ENCODE results near the gene ITGA1. TPM values are rescaled to one million over a fixed set of nuclear protein-coding genes. Genes with fewer than 3 reads are reported as not detected.

The ITGA1 gene
- polyA plus RNA-seq, 3 donors, result 0.33 to 0.89 (median 0.79) TPM

- Mint-ChIP-seq H3K27me3 (ENCODE audit: low read depth in 3 of 3) (peaks cover 0 to 2% (median 0%) of the 10 kb centered on the region in 3 donors), H3K9me3 (peaks cover 0 to 3% (median 0%) of the 10 kb centered on the region in 7 donors), H3K36me3 (no peaks in the 10 kb centered on the region), H3K4me1 (no peaks in the 10 kb centered on the region), H3K27ac (no peak overlapping the region), H3K4me3 (no peak overlapping the region)
- Histone ChIP-seq H4K20me1 (ENCODE audit: insufficient read depth, low read length) (no peaks in the 10 kb centered on the region), H3K27ac (ENCODE audit: low read depth in 1 of 2, low read length in 2 of 2) (no peak overlapping the region), H3K9me3 (replicated peaks in 1 of 2; ENCODE audit: control insufficient read depth in 1 of 2, insufficient read depth in 1 of 2, low read length in 2 of 2) (no peaks in the 10 kb centered on the region), H3K4me1 (ENCODE audit: control insufficient read depth in 1 of 2, insufficient read depth in 2 of 2, low read length in 2 of 2) (no peaks in the 10 kb centered on the region), H3K27me3 (ENCODE audit: control insufficient read depth in 2 of 2, insufficient read depth in 2 of 2, low read length in 2 of 2) (no peaks in the 10 kb centered on the region), H3K79me2 (ENCODE audit: insufficient read depth, low read length) (no peaks in the 10 kb centered on the region), H3K4me3 (replicated peaks in 1 of 3; ENCODE audit: low read depth in 2 of 3, low read length in 3 of 3) (no peak overlapping the region), H3K9ac (ENCODE audit: insufficient read depth, low read length, poor library complexity, severe bottlenecking) (no peak overlapping the region), H3K4me2 (replicated peaks; ENCODE audit: extremely low read depth, low read length, poor library complexity, severe bottlenecking) (no peak overlapping the region), H2AFZ (ENCODE audit: insufficient read depth, low read depth, low read length, poor library complexity, severe bottlenecking) (no peak overlapping the region), H3K36me3 (replicated peaks in 1 of 2; ENCODE audit: control insufficient read depth in 1 of 2, insufficient read depth in 2 of 2, low read length in 2 of 2) (no peaks in the 10 kb centered on the region)
- no peak for TF ChIP-seq CTCF (IDR thresholded peaks at IDR 0.05)
- no CpG with 5 or more reads among the region's 1 CpG for WGBS (ENCODE audit: insufficient coverage)
- DNase-seq, result no peak
- intact Hi-C loops (cut with micrococcal nuclease), result no loop called here
Measured at GRCh38 chr5:52839285-52839684, 51.6 kb downstream of the ITGA1 start.

DNA sequence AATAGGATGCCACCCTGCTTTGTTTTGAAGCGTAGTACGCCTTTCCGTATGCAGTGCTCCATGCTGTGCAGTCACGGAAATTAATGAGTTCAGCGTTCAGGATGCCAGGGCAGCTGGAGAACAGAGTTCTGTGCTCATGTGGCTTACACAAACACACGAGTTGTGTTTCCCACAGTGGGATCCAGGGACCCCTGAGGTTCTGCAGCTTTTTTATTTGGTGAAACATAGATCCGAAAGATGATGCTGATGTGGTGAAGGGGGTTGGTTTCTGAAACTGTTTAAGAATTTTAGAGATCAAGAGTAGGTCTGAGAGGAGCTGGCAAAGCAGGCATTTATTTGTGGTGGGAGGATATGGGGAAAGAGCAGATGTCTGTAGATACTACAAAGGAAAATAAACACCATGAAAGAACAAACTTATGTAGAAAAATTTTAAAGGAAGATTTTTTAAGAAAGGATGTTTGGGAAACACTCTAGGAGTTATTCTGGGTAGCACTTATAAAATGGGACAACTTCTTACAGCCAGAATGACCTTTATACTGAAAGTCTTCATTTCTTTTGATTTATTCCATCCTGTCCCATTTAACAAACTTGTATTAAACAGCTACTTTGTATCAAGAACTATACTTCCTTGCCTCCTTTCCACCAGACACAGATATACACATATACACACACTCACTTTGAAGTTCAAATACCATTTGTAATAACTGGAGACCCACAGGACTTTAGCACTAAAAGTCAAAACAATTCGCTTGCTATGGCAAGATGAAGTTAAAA, 52.7 kb downstream of the ITGA1 start:
- Histone ChIP-seq H4K20me1 (ENCODE audit: insufficient read depth, low read length) (no peaks in the 10 kb centered on the region), H3K79me2 (ENCODE audit: insufficient read depth, low read length) (no peaks in the 10 kb centered on the region), H3K9ac (ENCODE audit: insufficient read depth, low read length, poor library complexity, severe bottlenecking) (no peak overlapping the region), H3K36me3 (replicated peaks in 1 of 2; ENCODE audit: control insufficient read depth in 1 of 2, insufficient read depth in 2 of 2, low read length in 2 of 2) (no peaks in the 10 kb centered on the region), H3K27ac (ENCODE audit: low read depth in 1 of 2, low read length in 2 of 2) (no peak overlapping the region), H3K9me3 (replicated peaks in 1 of 2; ENCODE audit: control insufficient read depth in 1 of 2, insufficient read depth in 1 of 2, low read length in 2 of 2) (no peaks in the 10 kb centered on the region), H3K27me3 (ENCODE audit: control insufficient read depth in 2 of 2, insufficient read depth in 2 of 2, low read length in 2 of 2) (no peaks in the 10 kb centered on the region), H3K4me1 (ENCODE audit: control insufficient read depth in 1 of 2, insufficient read depth in 2 of 2, low read length in 2 of 2) (no peaks in the 10 kb centered on the region), H3K4me2 (replicated peaks; ENCODE audit: extremely low read depth, low read length, poor library complexity, severe bottlenecking) (no peak overlapping the region), H2AFZ (ENCODE audit: insufficient read depth, low read depth, low read length, poor library complexity, severe bottlenecking) (no peak overlapping the region), H3K4me3 (replicated peaks in 1 of 3; ENCODE audit: low read depth in 2 of 3, low read length in 3 of 3) (no peak overlapping the region)
- H3K4me1 Mint-ChIP-seq, result no peaks in the 10 kb centered on the region
- intact Hi-C loops (cut with micrococcal nuclease), result no loop called here
- H3K36me3 Mint-ChIP-seq, result no peaks in the 10 kb centered on the region
- H3K27ac Mint-ChIP-seq, result peak overlapping the region in 2 of 7 donors; percentile 1 to 25
- no peak for TF ChIP-seq CTCF (IDR thresholded peaks at IDR 0.05)
- no peaks in the 10 kb centered on the region for H3K9me3 Mint-ChIP-seq
- no peaks in the 10 kb centered on the region for H3K27me3 Mint-ChIP-seq (ENCODE audit: low read depth in 3 of 3)
- H3K4me3 Mint-ChIP-seq, result no peak overlapping the region
- DNase-seq, result no peak
- 86% methylated on average over 7 of the region's 8 CpGs for WGBS (ENCODE audit: insufficient coverage)

Measured in CD14-positive monocyte (primary cell).